Keratinocyte (primary cell): ENCODE results near the gene OR2T27. TPM values are rescaled to one million over a fixed set of nuclear protein-coding genes. Genes with fewer than 3 reads are reported as not detected.
"Not testable (repeated sequence)": the region's sequence is repeated elsewhere in the genome, so short reads cannot be mapped to it uniquely, and the experiment has no call there.

Source experiments
- DNase-seq: peaks from one replicate; pipeline ENCODE4 v3.0.0-alpha.2; 2011; ENCODE audit warnings: low read depth, missing footprints, low spot score
- FAIRE-seq: peaks from 2 replicates; lab custom pipeline; 2011; peaks lifted over from hg19 to GRCh38; lab: Jason Lieb, UNC
- H2AFZ ChIP-seq: 2 replicates; pipeline ENCODE4 v1.6.0; 2012; ENCODE audit warnings: low read length, control low read depth, inconsistent platforms; ENCODE audit not compliant: control insufficient read depth
- H3K27ac ChIP-seq: 2 replicates; pipeline ENCODE4 v1.5.1; 2011; ENCODE audit warnings: low read length; ENCODE audit not compliant: control insufficient read depth, insufficient read depth
- H3K27me3 ChIP-seq: 3 replicates; pipeline ENCODE4 v1.6.0; 2011; ENCODE audit warnings: low read length; ENCODE audit not compliant: control insufficient read depth, insufficient read depth; ENCODE audit errors: extremely low read depth
- H3K36me3 ChIP-seq, 2 experiments: 2 replicates in 1 of 2; 3 replicates in 1 of 2; pipeline ENCODE4 v1.5.1; 2011; ENCODE audit warnings: low read length in 2 of 2, mild to moderate bottlenecking in 1 of 2; ENCODE audit not compliant: control insufficient read depth in 2 of 2, insufficient read depth in 2 of 2; ENCODE audit errors: extremely low read depth in 1 of 2
- H3K4me1 ChIP-seq: 3 replicates; pipeline ENCODE4 v1.5.1; 2011; ENCODE audit warnings: low read length; ENCODE audit not compliant: control insufficient read depth, insufficient read depth; ENCODE audit errors: extremely low read depth
- H3K4me2 ChIP-seq: 3 replicates; pipeline ENCODE4 v1.6.0; 2011; ENCODE audit warnings: low read depth, low read length; ENCODE audit not compliant: control insufficient read depth, insufficient read depth; ENCODE audit errors: extremely low read depth
- H3K4me3 ChIP-seq, 3 experiments: fragments of 200-600 bp in 1 of 3; sonication (generic) in 1 of 3; 2 replicates in 2 of 3; 3 replicates in 1 of 3; pipeline ENCODE4 v1.5.1; 2011 to 2016; ENCODE audit warnings: low read length in 3 of 3, mild to moderate bottlenecking in 3 of 3, control low read depth in 2 of 3, inconsistent platforms in 1 of 3, low read depth in 1 of 3, mixed read lengths in 1 of 3, mixed run types in 1 of 3, moderate library complexity in 1 of 3; ENCODE audit not compliant: control insufficient read depth in 2 of 3, insufficient read depth in 2 of 3; ENCODE audit errors: extremely low read depth in 1 of 3
- H3K79me2 ChIP-seq: 2 replicates; pipeline ENCODE4 v1.6.0; 2012; ENCODE audit warnings: low read length; ENCODE audit not compliant: control insufficient read depth, insufficient read depth
- H3K9ac ChIP-seq: 3 replicates; pipeline ENCODE4 v1.6.0; 2011; ENCODE audit warnings: low read length; ENCODE audit not compliant: control insufficient read depth, insufficient read depth; ENCODE audit errors: extremely low read depth
- H3K9me1 ChIP-seq: 3 replicates; pipeline ENCODE4 v1.6.0; 2011; ENCODE audit warnings: low read length; ENCODE audit not compliant: control insufficient read depth, insufficient read depth; ENCODE audit errors: extremely low read depth
- H3K9me3 ChIP-seq: 2 replicates; pipeline ENCODE4 v1.5.1; 2012; ENCODE audit warnings: low read depth, low read length; ENCODE audit not compliant: control insufficient read depth
- H4K20me1 ChIP-seq: 3 replicates; pipeline ENCODE4 v1.6.0; 2011; ENCODE audit warnings: low read length; ENCODE audit not compliant: control insufficient read depth, insufficient read depth; ENCODE audit errors: extremely low read depth
- EZH2 ChIP-seq: IDR thresholded peaks from one replicate; pipeline ENCODE4 v1.6.1; 2012; ENCODE audit warnings: inconsistent platforms, mild to moderate bottlenecking, low read length, moderate library complexity
- dilution Hi-C: fragments of 300-500 bp; cut with MboI; formaldehyde crosslinking; loops from one replicate; pipeline ENCODE4 v1.7.0; 2020; ENCODE audit warnings: low sequenced_read_pairs; ENCODE audit not compliant: extremely low pct_ligation_motif_present
- polyA plus RNA-seq, 5 experiments: library from polyadenylated mRNA; depleted of rRNA in 3 of 5; stranded (reverse) in 3 of 5; stranded (forward) in 1 of 5; unstranded in 1 of 5; fragments of >200 nt; gene quantifications; 1 replicate in 1 of 5; 2 replicates in 3 of 5; 3 replicates in 1 of 5; pipeline versions ENCODE4 v1.2.1 to v1.2.3, GENCODE V29; 2011 to 2012; ENCODE audit warnings: missing spikeins in 2 of 5, low read depth in 1 of 5, low replicate concordance in 1 of 5
- TF ChIP-seq, protein P1 (sequence below), 3 experiments: IDR thresholded peaks in 1 of 3; conservative IDR thresholded peaks in 1 of 3; optimal IDR thresholded peaks in 1 of 3; 2 replicates in 2 of 3; 3 replicates in 1 of 3; pipeline versions ENCODE3 to v1.5.1; 2011; ENCODE audit warnings: low read length in 3 of 3, mild to moderate bottlenecking in 3 of 3, moderate library complexity in 2 of 3, control low read depth in 1 of 3, inconsistent platforms in 1 of 3; ENCODE audit not compliant: insufficient read depth in 2 of 3; ENCODE audit errors: extremely low read depth in 1 of 3

OR2T27 gene
- polyA plus RNA-seq, 1 donor (not counting 4 experiments of a cell fraction or from before 2014, with no cell fraction given): not detected

DNA sequence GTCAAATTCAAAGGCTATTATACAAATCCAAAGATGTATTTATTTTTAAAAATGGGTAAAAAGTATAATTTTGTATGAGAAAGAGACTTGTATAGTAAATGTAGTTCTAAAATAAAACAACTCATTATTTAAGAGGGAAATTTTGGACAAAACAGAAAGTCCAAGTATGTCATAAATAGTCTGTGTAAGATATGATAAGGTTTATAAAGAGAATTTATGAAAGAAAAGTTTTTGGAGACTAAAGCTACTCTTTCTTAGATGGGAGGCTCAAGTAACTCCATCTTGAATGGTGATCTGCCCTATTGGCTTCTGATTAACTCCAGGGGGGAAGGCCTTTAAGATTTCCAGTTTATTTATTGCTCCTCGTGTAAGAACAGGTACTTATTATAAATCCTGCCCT is 14.7 kb upstream of the OR2T27 start:
- H3K4me3 ChIP-seq: no peak overlapping the region
- TF ChIP-seq EZH2: no peak
- TF ChIP-seq, protein P1, sequence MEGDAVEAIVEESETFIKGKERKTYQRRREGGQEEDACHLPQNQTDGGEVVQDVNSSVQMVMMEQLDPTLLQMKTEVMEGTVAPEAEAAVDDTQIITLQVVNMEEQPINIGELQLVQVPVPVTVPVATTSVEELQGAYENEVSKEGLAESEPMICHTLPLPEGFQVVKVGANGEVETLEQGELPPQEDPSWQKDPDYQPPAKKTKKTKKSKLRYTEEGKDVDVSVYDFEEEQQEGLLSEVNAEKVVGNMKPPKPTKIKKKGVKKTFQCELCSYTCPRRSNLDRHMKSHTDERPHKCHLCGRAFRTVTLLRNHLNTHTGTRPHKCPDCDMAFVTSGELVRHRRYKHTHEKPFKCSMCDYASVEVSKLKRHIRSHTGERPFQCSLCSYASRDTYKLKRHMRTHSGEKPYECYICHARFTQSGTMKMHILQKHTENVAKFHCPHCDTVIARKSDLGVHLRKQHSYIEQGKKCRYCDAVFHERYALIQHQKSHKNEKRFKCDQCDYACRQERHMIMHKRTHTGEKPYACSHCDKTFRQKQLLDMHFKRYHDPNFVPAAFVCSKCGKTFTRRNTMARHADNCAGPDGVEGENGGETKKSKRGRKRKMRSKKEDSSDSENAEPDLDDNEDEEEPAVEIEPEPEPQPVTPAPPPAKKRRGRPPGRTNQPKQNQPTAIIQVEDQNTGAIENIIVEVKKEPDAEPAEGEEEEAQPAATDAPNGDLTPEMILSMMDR (optimal IDR thresholded peaks at IDR 0.05 in 1 of 3, IDR thresholded peaks at IDR 0.05 in 1 of 3, conservative IDR thresholded peaks at IDR 0.05 in 1 of 3; ENCODE audit: extremely low read depth in 1 of 3, insufficient read depth in 2 of 3, low read length in 3 of 3): no peak
- H3K9me1 ChIP-seq: no peaks in the 10 kb centered on the region
- no peak overlapping the region for H3K27ac ChIP-seq
- dilution Hi-C loops: no loop called here
- no peaks in the 10 kb centered on the region for H3K4me1 ChIP-seq
- DNase-seq: no peak
- no peak for FAIRE-seq
- H4K20me1 ChIP-seq: no peaks in the 10 kb centered on the region
- no peaks in the 10 kb centered on the region for H3K27me3 ChIP-seq
- peaks cover 3% of the 10 kb centered on the region for H3K9me3 ChIP-seq
- no peak overlapping the region for H2AFZ ChIP-seq
- H3K79me2 ChIP-seq: no peaks in the 10 kb centered on the region
- no peak overlapping the region for H3K9ac ChIP-seq
- H3K4me2 ChIP-seq: no peak overlapping the region
- no peaks in the 10 kb centered on the region for H3K36me3 ChIP-seq

DNA sequence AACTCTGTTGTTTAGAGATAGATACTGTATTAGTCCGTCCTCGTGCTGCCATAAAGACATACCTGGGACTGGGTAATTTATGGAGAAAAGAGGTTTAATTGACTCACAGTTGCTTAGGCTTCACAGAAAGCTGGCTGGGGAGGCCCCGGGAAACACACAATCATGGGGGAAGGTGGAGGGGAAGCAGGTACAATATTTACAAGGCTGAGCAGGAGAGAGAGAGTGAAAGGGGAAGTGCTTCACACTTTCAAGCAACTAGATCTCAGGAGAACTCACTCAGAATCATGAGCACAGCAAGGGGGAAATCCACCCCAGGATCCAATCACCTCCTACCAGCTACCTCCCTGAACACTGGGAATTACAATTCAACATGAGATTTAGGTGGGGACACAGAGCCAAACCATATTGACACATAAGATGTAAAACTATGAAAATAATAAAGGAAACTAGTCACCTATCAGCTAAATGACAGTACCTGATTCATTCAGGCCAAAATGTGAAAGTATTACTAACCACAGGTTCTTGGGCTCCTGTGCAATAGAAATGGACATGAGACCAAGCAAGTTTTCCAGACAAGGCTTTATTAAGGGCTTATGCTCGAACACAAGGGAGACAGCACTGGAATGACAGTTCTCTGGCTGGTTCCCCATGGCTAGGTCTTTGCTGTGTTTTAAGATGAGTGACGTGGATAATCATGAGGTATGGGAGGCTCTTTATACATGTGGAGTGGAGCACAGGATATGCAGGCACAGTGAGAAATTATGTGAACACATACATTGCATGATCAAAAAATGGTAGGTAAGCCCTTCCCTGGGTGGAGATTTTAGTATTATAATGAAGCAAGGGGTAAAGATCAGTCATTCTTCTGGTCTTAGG is 8.4 kb upstream of the OR2T27 start:
- H4K20me1 ChIP-seq, H3K4me1 ChIP-seq, H3K9me3 ChIP-seq, H3K27me3 ChIP-seq, H3K4me2 ChIP-seq, FAIRE-seq, H3K79me2 ChIP-seq, DNase-seq, H2AFZ ChIP-seq, H3K36me3 ChIP-seq, H3K9me1 ChIP-seq, dilution Hi-C loops, H3K4me3 ChIP-seq, H3K27ac ChIP-seq, H3K9ac ChIP-seq: not testable (repeated sequence)

DNA sequence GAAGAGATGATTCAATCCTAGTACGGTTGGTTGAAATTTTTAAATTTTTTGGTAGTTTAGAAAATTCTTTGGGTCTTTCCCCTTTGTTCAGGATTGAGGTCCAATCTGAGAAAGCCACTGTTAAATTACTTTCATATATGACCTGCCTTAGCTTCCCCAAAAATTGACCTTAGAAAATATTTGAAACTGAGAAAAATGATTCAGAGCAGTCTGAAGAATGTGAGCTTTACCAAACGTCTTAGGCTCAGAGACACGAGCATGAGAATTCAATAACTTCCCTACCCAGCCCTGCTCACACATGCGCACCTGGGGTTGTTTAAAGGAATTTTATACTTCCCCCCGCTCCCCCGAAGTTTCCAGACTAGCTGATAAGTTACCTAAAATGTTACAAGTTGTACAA is 1.5 kb upstream of the OR2T27 start:
- FAIRE-seq, H3K79me2 ChIP-seq, H4K20me1 ChIP-seq: not testable (repeated sequence)

DNA sequence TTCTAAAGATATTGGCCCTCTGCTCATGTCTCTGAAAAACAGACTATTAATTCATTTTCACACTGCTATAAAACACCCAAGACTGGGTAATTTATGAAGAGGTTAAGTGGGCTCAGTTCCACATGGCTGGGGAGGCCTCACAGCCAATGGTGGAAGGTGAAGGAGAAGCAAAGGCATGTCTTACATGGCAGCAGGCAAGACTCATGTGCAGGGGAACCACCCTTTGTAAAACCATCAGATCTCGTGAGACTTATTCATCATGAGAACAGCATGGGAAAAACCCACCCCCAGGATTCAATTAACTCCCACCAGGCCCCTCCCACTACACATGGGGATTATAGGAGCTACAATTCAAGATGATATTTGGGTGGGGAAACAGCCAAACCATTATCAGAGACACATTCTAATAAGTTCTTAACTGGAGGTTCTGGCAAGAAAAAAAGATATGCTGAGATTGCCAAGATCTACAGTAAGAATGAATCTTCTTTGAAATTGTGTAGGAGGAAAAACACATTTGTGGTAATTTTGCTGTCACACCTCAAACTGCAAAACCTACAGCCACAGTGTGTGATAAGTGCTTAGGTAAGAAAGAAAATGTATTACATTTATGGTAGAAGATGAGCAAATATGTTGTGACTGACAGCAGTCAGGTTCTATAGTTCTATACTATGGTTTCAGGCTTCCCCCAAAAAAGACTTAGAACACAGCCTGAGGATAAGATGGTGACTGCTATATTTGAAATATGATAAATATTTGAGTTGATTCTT is 6.4 kb downstream of the OR2T27 start:
- H3K27ac ChIP-seq, H3K9me3 ChIP-seq, H4K20me1 ChIP-seq, H3K4me3 ChIP-seq, DNase-seq, H3K9ac ChIP-seq, H3K4me2 ChIP-seq, FAIRE-seq, H3K9me1 ChIP-seq, H3K36me3 ChIP-seq, H3K79me2 ChIP-seq, H3K27me3 ChIP-seq, H2AFZ ChIP-seq, dilution Hi-C loops, H3K4me1 ChIP-seq: not testable (repeated sequence)

More for the DNA sequence above, 1.5 kb upstream of the OR2T27 start:
- DNase-seq, H3K9me1 ChIP-seq, H3K27ac ChIP-seq, H2AFZ ChIP-seq, H3K27me3 ChIP-seq, H3K36me3 ChIP-seq, H3K4me2 ChIP-seq, dilution Hi-C loops, H3K9ac ChIP-seq, H3K9me3 ChIP-seq, H3K4me1 ChIP-seq, H3K4me3 ChIP-seq: not testable (repeated sequence)
